NCI-H226 (cell line): Measurements from ENCODE around the gene CCDC73.
"Not testable (repeated sequence)": the region's sequence is repeated elsewhere in the genome, so short reads cannot be mapped to it uniquely, and the experiment has no call there.

Experiments used
- DNase-seq: peaks from one replicate; pipeline ENCODE4 v3.0.0-alpha.2; 2015

The CCDC73 gene

GRCh38 chr11:32704261-32704660 lies 90.2 kb downstream of the CCDC73 start:
- no peak for DNase-seq

DNA sequence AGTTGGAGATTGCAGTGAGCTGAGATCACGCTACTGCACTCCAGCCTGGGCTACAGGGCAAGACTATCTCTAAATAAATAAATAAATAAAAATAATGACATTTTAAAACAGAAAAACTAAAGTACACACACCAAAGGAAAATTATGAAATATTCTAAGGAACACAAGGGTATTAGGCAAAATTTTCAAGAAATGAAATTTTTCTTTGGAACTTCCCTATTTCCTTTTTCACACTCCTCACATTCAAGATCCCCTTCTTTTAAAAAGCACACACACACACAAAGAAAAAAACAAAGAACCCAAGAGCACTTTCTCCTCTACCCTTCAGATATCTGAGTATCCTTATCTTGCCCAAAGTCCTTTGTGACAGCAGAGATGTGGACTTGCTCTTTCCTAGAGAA lies 92.8 kb downstream of the CCDC73 start:
- DNase-seq = no peak

DNA sequence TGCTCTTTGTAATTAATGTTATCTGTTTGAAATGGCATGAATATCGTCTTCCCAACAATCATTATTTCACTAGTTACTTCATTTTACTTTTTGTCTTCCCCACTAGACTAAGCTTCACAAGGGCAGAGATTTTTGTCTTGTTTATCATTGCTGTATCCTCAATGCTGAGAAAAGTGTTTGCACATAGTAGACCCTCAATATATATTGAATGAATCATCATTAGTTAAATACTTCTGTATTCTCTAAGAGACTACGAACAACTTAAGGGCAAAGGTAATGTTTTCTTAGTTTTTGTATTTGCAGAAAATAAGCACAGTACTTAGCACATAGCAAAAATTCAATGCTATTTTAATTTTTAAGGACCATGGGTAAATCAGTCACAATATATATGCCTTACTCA lies 95.9 kb downstream of the CCDC73 start:
- DNase-seq = no peak

DNA sequence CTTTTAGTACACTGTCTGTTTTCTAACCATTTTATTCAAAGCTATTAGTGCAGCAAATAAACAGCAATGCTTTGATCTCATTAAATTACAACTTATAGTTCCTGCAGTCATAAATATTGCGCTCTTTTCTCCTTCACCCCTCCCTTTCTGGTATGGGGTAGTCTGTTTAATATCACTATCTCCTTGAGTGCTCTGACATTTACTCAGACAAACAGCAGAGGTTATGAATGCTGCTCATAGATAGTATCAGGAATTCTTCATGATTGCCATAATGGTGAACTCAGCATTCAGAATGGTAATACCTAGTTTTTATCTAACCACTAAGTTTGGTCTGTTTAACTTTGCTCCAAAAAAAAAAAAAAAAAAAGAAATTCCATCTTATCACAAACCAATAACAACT lies 123.4 kb downstream of the CCDC73 start:
- no peak for DNase-seq

GRCh38 chr11:32659672-32660071 lies 134.8 kb downstream of the CCDC73 start:
- DNase-seq = no peak

GRCh38 chr11:32658639-32659406 lies 135.6 kb downstream of the CCDC73 start:
- DNase-seq = peak; percentile 13

GRCh38 chr11:32643526-32643925 lies 150.9 kb downstream of the CCDC73 start:
- DNase-seq = peak; percentile 34

DNA sequence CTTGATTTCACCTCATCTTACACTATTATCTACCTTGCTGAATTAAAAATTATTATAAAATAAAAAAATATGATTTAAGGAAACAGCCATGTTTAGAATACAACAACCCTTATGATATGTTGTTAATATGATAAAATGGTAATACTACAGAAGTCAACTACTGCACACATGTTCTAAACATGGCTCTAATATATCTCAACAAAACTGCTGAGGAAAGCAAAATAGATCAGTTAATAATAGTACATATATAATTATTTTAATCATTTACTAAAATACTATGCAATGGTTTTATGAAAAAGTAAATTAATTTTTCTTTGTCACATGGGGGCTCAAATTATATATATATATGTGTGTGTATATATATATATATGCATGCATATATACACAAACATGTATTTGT lies 153.1 kb downstream of the CCDC73 start:
- DNase-seq = no peak

DNA sequence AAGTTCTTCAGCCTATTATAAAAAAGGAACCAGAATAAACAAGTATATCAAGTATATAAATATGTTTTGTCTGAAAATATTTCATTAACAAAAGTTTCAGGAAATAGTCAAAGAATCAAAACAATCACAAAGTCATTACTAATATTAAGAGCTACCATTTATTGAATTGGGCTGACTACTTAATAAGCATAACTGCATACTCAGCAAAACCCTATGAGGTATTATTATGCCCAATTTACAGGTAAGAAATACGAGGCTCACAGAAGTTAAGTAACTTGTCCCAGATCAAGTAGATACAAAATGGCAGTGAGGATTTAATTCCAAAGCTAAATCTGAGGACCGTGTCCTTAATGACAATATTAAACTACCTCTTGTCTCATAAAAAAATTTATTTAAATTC lies 158.6 kb downstream of the CCDC73 start:
- no peak for DNase-seq

DNA sequence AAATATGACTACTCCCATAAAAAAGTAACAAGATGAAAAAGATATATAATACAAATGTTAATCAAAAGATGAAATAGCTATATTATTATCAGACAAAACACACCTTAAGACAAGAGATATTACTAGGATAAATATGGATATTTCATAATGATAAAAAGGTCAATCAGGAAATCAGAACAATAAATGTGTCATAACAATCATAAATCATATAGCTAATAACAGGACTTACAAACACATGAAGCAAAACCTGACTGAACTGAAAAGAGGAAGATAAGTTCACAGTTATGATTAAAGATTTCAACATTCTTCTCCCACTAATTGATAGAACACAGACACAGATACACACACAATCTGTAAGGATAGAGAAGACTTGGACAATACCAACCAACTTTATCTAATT lies 163.6 kb downstream of the CCDC73 start:
- no peak for DNase-seq

GRCh38 chr11:32616903-32617302 lies 177.6 kb downstream of the CCDC73 start:
- DNase-seq = no peak

DNA sequence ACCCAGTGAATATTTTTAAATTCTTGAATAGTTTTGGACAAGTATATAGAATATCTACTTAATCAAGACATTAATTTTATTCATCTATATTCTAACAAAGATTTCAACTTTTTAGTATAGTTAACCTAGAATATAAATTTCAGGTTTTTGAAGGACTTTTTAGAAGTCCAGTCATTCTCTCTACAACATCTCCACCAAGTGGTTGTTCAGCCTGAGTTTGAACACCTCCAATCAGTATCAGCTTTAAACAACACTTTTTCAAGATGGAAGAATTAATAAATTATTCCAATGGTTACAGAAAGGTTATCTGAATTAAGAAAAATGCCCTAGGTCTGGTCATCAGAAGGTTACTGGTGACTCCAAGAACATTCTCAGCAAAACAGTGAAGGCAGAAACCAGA lies 179.0 kb downstream of the CCDC73 start:
- peak; percentile 1 for DNase-seq

- DNase-seq = no peak
Measured at GRCh38 chr11:32613500-32614151, 180.8 kb downstream of the CCDC73 start.

GRCh38 chr11:32610797-32611352 lies 183.6 kb downstream of the CCDC73 start:
- no peak for DNase-seq

GRCh38 chr11:32608826-32609225 lies 185.6 kb downstream of the CCDC73 start:
- not testable (repeated sequence) for DNase-seq

DNA sequence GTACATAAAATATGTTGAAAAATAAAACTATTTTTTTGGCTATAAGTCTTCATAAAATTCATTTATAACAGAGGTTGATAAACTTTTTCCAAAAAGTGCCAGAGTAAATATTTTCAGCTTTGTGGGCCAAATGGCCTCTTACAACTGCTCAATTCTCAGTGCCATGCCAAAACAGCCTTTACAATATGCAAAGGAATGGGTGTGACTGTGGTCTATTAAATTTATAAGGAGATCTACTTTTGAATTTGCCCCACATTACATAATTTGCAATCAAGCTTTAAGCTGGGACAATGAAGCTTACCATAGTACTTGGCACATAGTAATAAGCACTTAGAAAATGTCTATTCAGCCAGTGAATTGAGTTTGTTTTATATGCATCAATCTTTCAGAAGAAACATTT lies 188.2 kb downstream of the CCDC73 start:
- no peak for DNase-seq

DNA sequence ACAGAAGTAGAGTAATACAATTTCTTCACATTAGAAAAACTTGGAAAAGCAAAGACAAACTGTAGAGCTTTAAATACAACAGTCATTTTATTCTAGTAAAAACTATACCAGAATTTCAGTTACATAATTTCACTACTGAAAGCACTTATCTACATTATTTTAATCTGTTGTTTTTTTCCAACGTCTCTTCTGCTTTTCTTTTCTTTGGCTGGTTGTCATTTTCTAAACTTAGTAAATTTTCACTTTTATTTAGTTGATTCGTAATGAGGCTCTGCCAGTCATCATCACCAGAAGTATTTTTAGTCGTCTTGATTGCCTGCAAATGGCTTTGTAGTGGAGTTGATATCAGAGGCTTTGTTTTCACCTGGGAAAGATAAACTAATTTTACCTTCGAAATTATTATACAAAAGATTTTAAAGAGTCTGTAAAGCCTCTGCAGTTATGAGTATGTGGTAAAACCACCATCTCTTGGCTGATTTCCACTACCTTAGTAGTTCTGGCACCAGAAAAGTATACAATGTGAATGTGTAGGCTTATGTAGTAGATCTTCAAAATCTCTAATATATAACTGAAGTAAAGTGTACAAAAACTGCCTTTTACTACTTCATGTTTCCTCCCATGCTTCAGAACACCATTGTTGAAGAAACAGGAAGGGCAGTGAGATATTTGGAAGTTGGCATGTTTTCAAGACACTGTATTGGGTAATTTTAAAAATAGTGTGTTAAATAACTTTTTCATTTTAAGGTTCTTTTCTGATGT lies 191.6 kb downstream of the CCDC73 start:
- peak; percentile 8 for DNase-seq

- DNase-seq = no peak
Measured at GRCh38 chr11:32597921-32598320, 196.5 kb downstream of the CCDC73 start.

GRCh38 chr11:32596114-32596513 lies 198.3 kb downstream of the CCDC73 start:
- DNase-seq = not testable (repeated sequence)

DNA sequence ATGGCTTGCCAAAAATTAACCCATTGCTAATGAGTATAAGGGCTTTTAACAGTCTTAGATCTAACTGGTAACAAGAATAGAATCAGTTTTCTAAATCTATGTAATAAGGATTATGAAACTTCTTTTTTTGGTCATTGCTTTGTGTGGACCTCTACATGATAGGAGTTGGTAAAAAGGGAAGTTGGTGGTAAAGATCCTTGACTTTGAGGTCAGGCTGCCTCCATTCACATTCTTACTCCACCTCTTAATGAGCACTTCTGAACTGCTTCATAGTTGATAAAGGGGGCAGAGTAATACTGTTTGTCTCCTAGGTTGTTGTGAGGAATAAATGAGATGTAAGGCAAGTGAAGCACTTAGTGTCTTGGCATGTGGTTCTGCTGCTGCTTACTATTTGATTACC lies 200.2 kb downstream of the CCDC73 start:
- no peak for DNase-seq

GRCh38 chr11:32586576-32587190 lies 207.8 kb downstream of the CCDC73 start:
- peak; percentile 28 for DNase-seq

- no peak for DNase-seq
Measured at GRCh38 chr11:32584921-32585320, 209.5 kb downstream of the CCDC73 start.
